WI38 (cell line): ENCODE results near the gene DNAL4.

Experiments used
- H3K4me3 ChIP-seq: 2 replicates; pipeline ENCODE4 v1.5.1; 2011; ENCODE audit warnings: low read depth, mild to moderate bottlenecking, control low read depth, low read length
- TF ChIP-seq, protein P1 (sequence below): IDR thresholded peaks from 2 replicates; pipeline ENCODE4 v1.5.1; 2012; ENCODE audit warnings: low read depth, mild to moderate bottlenecking, control low read depth, low read length

Gene DNAL4

DNA sequence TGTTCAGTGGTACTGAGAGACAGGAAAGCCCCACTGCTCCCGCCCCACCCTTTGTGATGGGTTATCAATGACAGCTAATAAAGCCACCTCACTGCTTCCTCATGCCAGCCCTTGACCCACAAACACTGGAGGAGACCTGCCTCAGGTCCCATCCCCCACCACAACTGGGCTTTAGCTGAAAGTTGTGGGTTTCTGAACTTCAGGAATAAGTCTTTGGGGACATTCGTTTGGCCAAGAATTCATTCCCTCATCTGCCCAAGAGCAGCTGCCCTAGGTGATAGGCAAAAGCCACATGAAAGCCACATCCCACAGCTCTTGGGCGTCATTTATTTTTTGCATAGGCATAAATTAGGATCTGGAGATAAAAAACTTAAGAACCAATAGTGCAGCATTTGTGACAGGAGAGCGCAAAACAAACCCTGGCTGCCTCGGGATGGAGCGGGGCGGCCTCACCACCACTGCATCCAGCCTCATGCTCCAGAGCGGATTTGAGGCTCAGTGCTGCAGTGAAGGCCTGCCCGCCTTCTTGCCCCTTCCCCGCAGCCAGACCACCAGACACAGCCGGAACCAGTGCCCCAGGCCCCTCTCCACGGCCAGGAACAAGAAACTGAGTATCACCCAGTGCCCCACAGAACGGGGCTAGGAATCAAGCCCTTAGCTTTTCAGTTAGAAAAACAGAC, 59.4 kb downstream of the DNAL4 start:
- TF ChIP-seq, protein P1, sequence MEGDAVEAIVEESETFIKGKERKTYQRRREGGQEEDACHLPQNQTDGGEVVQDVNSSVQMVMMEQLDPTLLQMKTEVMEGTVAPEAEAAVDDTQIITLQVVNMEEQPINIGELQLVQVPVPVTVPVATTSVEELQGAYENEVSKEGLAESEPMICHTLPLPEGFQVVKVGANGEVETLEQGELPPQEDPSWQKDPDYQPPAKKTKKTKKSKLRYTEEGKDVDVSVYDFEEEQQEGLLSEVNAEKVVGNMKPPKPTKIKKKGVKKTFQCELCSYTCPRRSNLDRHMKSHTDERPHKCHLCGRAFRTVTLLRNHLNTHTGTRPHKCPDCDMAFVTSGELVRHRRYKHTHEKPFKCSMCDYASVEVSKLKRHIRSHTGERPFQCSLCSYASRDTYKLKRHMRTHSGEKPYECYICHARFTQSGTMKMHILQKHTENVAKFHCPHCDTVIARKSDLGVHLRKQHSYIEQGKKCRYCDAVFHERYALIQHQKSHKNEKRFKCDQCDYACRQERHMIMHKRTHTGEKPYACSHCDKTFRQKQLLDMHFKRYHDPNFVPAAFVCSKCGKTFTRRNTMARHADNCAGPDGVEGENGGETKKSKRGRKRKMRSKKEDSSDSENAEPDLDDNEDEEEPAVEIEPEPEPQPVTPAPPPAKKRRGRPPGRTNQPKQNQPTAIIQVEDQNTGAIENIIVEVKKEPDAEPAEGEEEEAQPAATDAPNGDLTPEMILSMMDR = no peak
- H3K4me3 ChIP-seq = no peak overlapping the region

DNA sequence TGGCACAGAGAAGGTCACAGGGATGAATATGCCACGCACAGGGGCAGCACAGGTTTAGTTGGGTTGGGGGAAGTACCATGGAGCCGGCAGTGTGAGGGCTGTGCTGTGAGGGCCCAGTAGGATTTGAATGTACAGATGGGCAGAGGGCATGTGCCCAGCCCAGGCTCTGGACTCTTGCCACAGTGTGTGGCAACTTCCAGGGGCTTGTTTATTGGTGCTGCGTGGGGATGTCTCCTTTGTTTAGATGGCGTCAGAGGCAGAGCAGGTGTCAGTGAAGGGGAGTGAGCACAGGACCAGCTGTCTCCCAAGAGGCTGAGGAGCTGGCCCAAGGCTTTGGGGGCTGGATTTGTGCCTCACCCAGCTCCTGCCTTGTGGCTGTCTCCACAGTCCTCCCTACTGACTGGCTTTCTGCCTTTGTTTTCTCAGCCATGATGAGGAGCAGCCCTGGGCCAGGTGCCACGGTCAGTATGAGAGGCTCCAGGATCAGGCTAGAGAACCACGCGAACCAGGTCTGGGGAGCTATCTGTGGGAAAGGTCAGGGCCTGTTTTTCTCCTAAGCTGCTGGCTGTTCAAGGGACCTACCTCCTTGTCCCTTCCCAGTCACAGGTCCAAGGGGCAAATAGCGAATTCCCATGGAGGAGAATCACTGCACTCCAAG, 60.1 kb downstream of the DNAL4 start:
- TF ChIP-seq, protein P1 = no peak
- H3K4me3 ChIP-seq = no peak overlapping the region

- H3K4me3 ChIP-seq = no peak overlapping the region
- TF ChIP-seq, protein P1 = peak; percentile 74
Measured at GRCh38 chr22:38733329-38733723, 60.6 kb downstream of the DNAL4 start.

DNA sequence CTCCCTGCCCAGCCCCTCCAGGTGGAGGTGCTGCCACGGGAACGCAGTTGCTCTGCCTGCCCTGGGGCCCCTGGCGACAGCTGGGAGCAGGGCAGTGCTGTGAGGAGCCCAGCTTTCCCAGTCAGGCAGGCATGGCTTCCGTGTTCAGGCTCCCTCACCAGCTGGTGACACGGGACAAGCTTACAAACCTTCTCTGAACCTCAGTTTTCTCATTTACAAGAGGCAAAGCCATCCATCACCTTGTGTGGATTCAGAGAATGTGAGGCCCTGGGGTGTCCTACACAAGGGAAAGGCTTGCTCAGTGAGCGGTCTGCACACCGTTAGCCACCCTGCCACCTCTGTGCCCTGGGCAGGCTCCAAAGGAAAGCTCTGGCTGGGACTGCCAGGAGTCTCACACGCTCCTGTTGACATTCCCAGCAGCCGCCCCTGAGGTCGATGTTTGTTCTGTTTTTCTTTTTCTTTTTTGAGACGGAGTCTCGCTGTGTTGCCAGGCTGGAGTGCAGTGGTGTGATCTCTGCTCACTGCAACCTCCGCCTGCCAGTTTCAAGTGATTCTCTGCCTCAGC, 61.6 kb downstream of the DNAL4 start:
- TF ChIP-seq, protein P1 = no peak
- H3K4me3 ChIP-seq = no peak overlapping the region

DNA sequence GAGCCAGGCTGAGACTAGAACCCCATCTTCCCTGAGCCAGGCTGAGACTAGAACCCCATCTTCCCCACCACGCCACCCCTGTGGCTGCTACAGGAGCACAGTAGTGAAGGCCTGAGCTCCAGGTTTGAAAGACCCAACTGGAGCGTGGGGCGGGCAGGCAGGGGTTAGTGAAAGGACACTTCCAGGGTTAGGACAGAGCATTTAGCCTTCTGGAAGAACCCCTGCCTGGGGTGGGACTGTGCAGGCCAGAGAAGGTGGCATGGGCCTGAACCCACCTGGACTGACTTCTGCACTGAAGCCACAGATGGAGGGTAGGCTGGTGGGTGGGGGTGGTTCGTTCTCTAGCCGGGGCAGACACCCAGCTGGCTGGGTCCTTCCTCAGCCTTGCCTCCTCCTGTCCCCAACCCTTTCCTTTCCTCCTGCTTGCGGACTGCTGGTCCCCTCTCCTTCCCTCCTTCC, 62.2 kb downstream of the DNAL4 start:
- TF ChIP-seq, protein P1 = no peak
- H3K4me3 ChIP-seq = no peak overlapping the region

DNA sequence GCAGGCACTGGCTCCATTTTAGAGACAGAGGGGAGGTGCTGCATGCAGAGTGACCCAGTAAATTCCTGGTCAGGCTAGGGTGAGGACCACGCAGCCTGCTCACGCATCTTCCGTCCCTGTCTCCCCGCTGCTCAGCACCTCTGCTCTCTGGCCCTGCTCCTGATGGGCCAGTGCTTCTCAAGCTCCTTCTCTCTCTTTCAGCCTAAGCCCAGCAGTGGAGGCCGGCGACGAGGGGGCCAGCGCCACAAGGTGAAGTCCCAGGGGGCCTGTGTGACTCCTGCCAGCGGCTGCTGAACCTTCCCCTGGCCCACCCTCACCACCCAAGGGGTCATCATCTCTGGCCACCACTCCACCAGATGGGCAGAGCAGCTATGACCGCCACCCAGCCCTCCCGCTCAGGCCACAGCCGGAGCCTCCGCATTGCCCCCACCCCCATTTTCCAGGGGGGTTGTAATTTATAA, 63.5 kb downstream of the DNAL4 start:
- no peak overlapping the region for H3K4me3 ChIP-seq
- TF ChIP-seq, protein P1 = no peak

DNA sequence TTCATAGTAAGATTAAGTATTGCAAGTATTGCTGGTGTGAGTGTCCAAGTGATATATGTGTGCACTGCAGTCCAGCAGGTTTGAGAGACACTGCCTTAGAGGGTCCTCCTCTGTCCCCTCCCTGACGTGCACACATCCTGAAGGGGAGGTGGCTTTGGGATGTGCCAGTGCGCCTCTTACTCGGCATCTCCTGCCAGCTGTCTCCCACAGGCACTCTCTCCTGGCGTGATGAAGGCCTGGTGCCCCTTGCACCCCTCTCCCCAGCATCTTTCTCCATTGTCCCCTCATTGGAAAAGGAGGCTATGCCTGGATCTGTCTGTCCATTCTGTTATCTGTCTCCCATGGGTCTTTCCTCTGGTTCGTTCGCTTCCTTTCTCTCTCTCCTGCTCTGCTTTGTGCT, 64.0 kb downstream of the DNAL4 start:
- no peak overlapping the region for H3K4me3 ChIP-seq

More for the DNA sequence above, 64.0 kb downstream of the DNAL4 start:
- TF ChIP-seq, protein P1 = no peak
